Measurements from ENCODE around the gene SMIM38.

The SMIM38 gene

GRCh38 chr11:69161117-69161407 lies 5.3 kb downstream of the SMIM38 start:
- DNase-seq = no peak

- DNase-seq = no peak
Observed at GRCh38 chr11:69162505-69162904, 6.8 kb downstream of the SMIM38 start.

GRCh38 chr11:69163842-69164241 lies 8.1 kb downstream of the SMIM38 start:
- no peak for DNase-seq

- no peak for DNase-seq
Observed at GRCh38 chr11:69164824-69165223, 9.1 kb downstream of the SMIM38 start.

GRCh38 chr11:69165775-69166174 lies 10.0 kb downstream of the SMIM38 start:
- DNase-seq = no peak

GRCh38 chr11:69166218-69167115 lies 10.7 kb downstream of the SMIM38 start:
- DNase-seq = peak; percentile 54

- no peak for DNase-seq
Observed at GRCh38 chr11:69167130-69167915, 11.6 kb downstream of the SMIM38 start.

GRCh38 chr11:69167916-69168691 lies 12.4 kb downstream of the SMIM38 start:
- no peak for DNase-seq

GRCh38 chr11:69169479-69169878 lies 13.7 kb downstream of the SMIM38 start:
- DNase-seq = no peak

- no peak for DNase-seq
Observed at GRCh38 chr11:69170704-69171103, 15.0 kb downstream of the SMIM38 start.

GRCh38 chr11:69171476-69172240 lies 15.9 kb downstream of the SMIM38 start:
- no peak for DNase-seq

- peak; percentile 10 for DNase-seq
Observed at GRCh38 chr11:69172674-69173073, 16.9 kb downstream of the SMIM38 start.

- no peak for DNase-seq
Observed at GRCh38 chr11:69173331-69173730, 17.6 kb downstream of the SMIM38 start.

GRCh38 chr11:69173925-69174581 lies 18.3 kb downstream of the SMIM38 start:
- no peak for DNase-seq

- DNase-seq = no peak
Observed at GRCh38 chr11:69174841-69175240, 19.1 kb downstream of the SMIM38 start.

GRCh38 chr11:69178819-69179482 lies 23.2 kb downstream of the SMIM38 start:
- DNase-seq = no peak

GRCh38 chr11:69180226-69180625 lies 24.5 kb downstream of the SMIM38 start:
- DNase-seq = peak; percentile 69

- DNase-seq = no peak
Observed at GRCh38 chr11:69180726-69181125, 25.0 kb downstream of the SMIM38 start.

GRCh38 chr11:69183613-69184012 lies 27.9 kb downstream of the SMIM38 start:
- peak; percentile 14 for DNase-seq

- DNase-seq = no peak
Observed at GRCh38 chr11:69186316-69187260, 30.9 kb downstream of the SMIM38 start.

All from GDM1 (cell line).